H1 (cell line): ENCODE data around the gene NDUFB8. TPM values are rescaled to one million over a fixed set of nuclear protein-coding genes. Genes with fewer than 3 reads are reported as not detected.

Source experiments
- CTCF ChIA-PET: fragments of 300-600 bp; sonication (Branson Sonifier 250); formaldehyde crosslinking; loops from one replicate; lab custom pipeline; 2021; ENCODE audit not compliant: partially characterized antibody; lab: Charles Lee
- POLR2A ChIA-PET: fragments of 300-600 bp; sonication (Branson Sonifier 250); formaldehyde crosslinking; loops from one replicate; lab custom pipeline; 2021; ENCODE audit warnings: inconsistent platforms; ENCODE audit not compliant: partially characterized antibody; lab: Charles Lee
- DNase-seq, 2 experiments: peaks; one replicate each; pipeline versions ENCODE4 v3.0.0 to v3.0.0-alpha.2; 2010 to 2022; ENCODE audit warnings: low spot score in 2 of 2, low read depth in 1 of 2, mixed read lengths in 1 of 2
- FAIRE-seq: peaks from 2 replicates; lab custom pipeline; 2011; peaks lifted over from hg19 to GRCh38; lab: Jason Lieb, UNC
- H2AFZ ChIP-seq: 2 replicates; pipeline ENCODE4 v1.8.1; 2012; ENCODE audit warnings: low read length, inconsistent platforms
- H2AK5ac ChIP-seq: 2 replicates; pipeline ENCODE4 v1.6.1; 2013; ENCODE audit warnings: low read depth, low read length
- H2BK120ac ChIP-seq: replicated peaks from 2 replicates; pipeline ENCODE3; 2013; ENCODE audit warnings: low read depth, low read length, inconsistent platforms
- H2BK12ac ChIP-seq: 2 replicates; pipeline ENCODE4 v1.6.1; 2013; ENCODE audit warnings: low read depth, low read length
- H2BK15ac ChIP-seq: 2 replicates; pipeline ENCODE4 v1.6.1; 2013; ENCODE audit warnings: low read length
- H2BK20ac ChIP-seq: 2 replicates; pipeline ENCODE4 v1.6.1; 2013; ENCODE audit warnings: low read length
- H2BK5ac ChIP-seq: 2 replicates; pipeline ENCODE4 v1.6.1; 2013; ENCODE audit warnings: low read depth, low read length
- H3K14ac ChIP-seq: 2 replicates; pipeline ENCODE4 v1.6.1; 2013; ENCODE audit warnings: inconsistent platforms; ENCODE audit not compliant: insufficient read length
- H3K18ac ChIP-seq: 2 replicates; pipeline ENCODE4 v1.6.1; 2013; ENCODE audit warnings: low read length; ENCODE audit errors: extremely low read depth
- H3K23ac ChIP-seq: 2 replicates; pipeline ENCODE4 v1.6.1; 2013; ENCODE audit warnings: inconsistent platforms; ENCODE audit not compliant: insufficient read length
- H3K23me2 ChIP-seq: 2 replicates; pipeline ENCODE4 v1.6.1; 2013; ENCODE audit warnings: low read depth, low read length
- H3K27ac ChIP-seq: 2 replicates; pipeline ENCODE4 v1.6.1; 2011; ENCODE audit warnings: low read depth, low read length, inconsistent platforms
- H3K27me3 ChIP-seq, 4 experiments: replicated peaks in 1 of 4; 1 replicate in 1 of 4; 2 replicates in 3 of 4; pipeline versions ENCODE4 v1.6.1 to v1.8.1; 2011 to 2013; ENCODE audit warnings: low read length in 3 of 4, mild to moderate bottlenecking in 3 of 4, inconsistent platforms in 2 of 4, mixed read lengths in 2 of 4, moderate library complexity in 1 of 4; ENCODE audit not compliant: control insufficient read depth in 3 of 4, insufficient read depth in 3 of 4; ENCODE audit errors: extremely low read depth in 1 of 4
- H3K36me3 ChIP-seq, 4 experiments: 2 replicates each; pipeline versions ENCODE4 v1.6.1 to v1.8.1; 2011 to 2013; ENCODE audit warnings: mild to moderate bottlenecking in 4 of 4, low read length in 3 of 4, moderate library complexity in 2 of 4, control low read depth in 1 of 4, inconsistent platforms in 1 of 4; ENCODE audit not compliant: insufficient read depth in 4 of 4, control insufficient read depth in 2 of 4
- H3K4ac ChIP-seq: replicated peaks from 2 replicates; pipeline ENCODE3; 2013; ENCODE audit warnings: low read length, low read depth, mixed read lengths, inconsistent platforms; ENCODE audit not compliant: insufficient read length
- H3K4me1 ChIP-seq, 4 experiments: replicated peaks in 1 of 4; 1 replicate in 1 of 4; 2 replicates in 3 of 4; pipeline versions ENCODE4 v1.6.1 to v1.8.1; 2011 to 2013; ENCODE audit warnings: low read length in 3 of 4, inconsistent platforms in 2 of 4, mixed read lengths in 1 of 4; ENCODE audit not compliant: insufficient read depth in 4 of 4, control insufficient read depth in 3 of 4
- H3K4me2 ChIP-seq, 2 experiments: 2 replicates each; pipeline versions ENCODE4 v1.6.1 to v1.8.1; 2011 to 2013; ENCODE audit warnings: low read depth in 2 of 2, low read length in 2 of 2, control low read depth in 1 of 2, inconsistent platforms in 1 of 2, mild to moderate bottlenecking in 1 of 2; ENCODE audit not compliant: insufficient read depth in 1 of 2
- H3K4me3 ChIP-seq, 4 experiments: fragments of 200-600, 300-600 bp in 1 of 4; sonication (generic), shearing (Covaris generic), sonication (Bioruptor Twin) in 1 of 4; 2 replicates each; pipeline versions ENCODE4 v1.5.1 to v1.8.1; 2011 to 2016; ENCODE audit warnings: low read length in 4 of 4, low read depth in 3 of 4, control low read depth in 2 of 4, inconsistent platforms in 2 of 4, mild to moderate bottlenecking in 2 of 4, mixed read lengths in 1 of 4, moderate library complexity in 1 of 4; ENCODE audit not compliant: insufficient read depth in 2 of 4; ENCODE audit errors: extremely low read depth in 1 of 4
- H3K56ac ChIP-seq: replicated peaks from 2 replicates; pipeline ENCODE3; 2013; ENCODE audit warnings: low read depth, mild to moderate bottlenecking, mixed read lengths, low read length, inconsistent platforms; ENCODE audit not compliant: insufficient read length
- H3K79me1 ChIP-seq: 2 replicates; pipeline ENCODE4 v1.6.1; 2013; ENCODE audit warnings: low read depth, low read length, control low read depth
- H3K79me2 ChIP-seq, 2 experiments: 2 replicates each; pipeline versions ENCODE4 v1.6.1 to v1.8.1; 2012 to 2013; ENCODE audit warnings: low read length in 2 of 2, mild to moderate bottlenecking in 2 of 2, inconsistent platforms in 1 of 2; ENCODE audit not compliant: insufficient read depth in 2 of 2, control insufficient read depth in 1 of 2
- H3K9ac ChIP-seq, 4 experiments: replicated peaks in 1 of 4; 1 replicate in 1 of 4; 2 replicates in 3 of 4; pipeline versions ENCODE4 v1.6.1 to v1.8.1; 2011 to 2013; ENCODE audit warnings: low read depth in 3 of 4, low read length in 3 of 4, control low read depth in 2 of 4, mild to moderate bottlenecking in 2 of 4, moderate library complexity in 2 of 4, inconsistent platforms in 1 of 4; ENCODE audit errors: extremely low read depth in 1 of 4
- H3K9me3 ChIP-seq, 2 experiments: 2 replicates each; pipeline versions ENCODE4 v1.6.1 to v1.8.1; 2012 to 2013; ENCODE audit warnings: mild to moderate bottlenecking in 2 of 2, moderate library complexity in 2 of 2, control low read depth in 1 of 2, inconsistent platforms in 1 of 2, low read depth in 1 of 2, low read length in 1 of 2, mixed read lengths in 1 of 2; ENCODE audit not compliant: insufficient read depth in 2 of 2
- H4K20me1 ChIP-seq, 2 experiments: replicated peaks in 1 of 2; 2 replicates each; pipeline versions ENCODE3 to v1.8.1; 2011 to 2013; ENCODE audit warnings: inconsistent platforms in 2 of 2, low read length in 2 of 2, mild to moderate bottlenecking in 1 of 2; ENCODE audit not compliant: insufficient read depth in 2 of 2, control insufficient read depth in 1 of 2
- H4K5ac ChIP-seq: 2 replicates; pipeline ENCODE4 v1.6.1; 2013; ENCODE audit warnings: low read length, low read depth, mixed read lengths, inconsistent platforms; ENCODE audit not compliant: insufficient read length
- H4K8ac ChIP-seq: 2 replicates; pipeline ENCODE4 v1.8.0; 2013; ENCODE audit warnings: mild to moderate bottlenecking, moderate library complexity, low read length, inconsistent platforms; ENCODE audit not compliant: insufficient read depth; ENCODE audit errors: extremely low read depth
- H4K91ac ChIP-seq: replicated peaks from 2 replicates; pipeline ENCODE3; 2013; ENCODE audit warnings: low read length, mixed read lengths, inconsistent platforms; ENCODE audit not compliant: insufficient read length
- ATF2 ChIP-seq: IDR thresholded peaks from 2 replicates; pipeline ENCODE4 v1.6.1; 2012; ENCODE audit warnings: low read length, inconsistent platforms
- BACH1 ChIP-seq: IDR thresholded peaks from 2 replicates; pipeline ENCODE4 v1.6.1; 2012; ENCODE audit warnings: low read length, improper control_type of control experiment
- CEBPB ChIP-seq: IDR thresholded peaks from 2 replicates; pipeline ENCODE4 v1.6.1; 2012; ENCODE audit warnings: low read depth, low read length
- HDAC2 ChIP-seq, 2 experiments: fragments of 300-600 bp in 1 of 2; sonication (generic) in 1 of 2; IDR thresholded peaks; 2 replicates each; pipeline ENCODE4 v1.6.1; 2011 to 2012; ENCODE audit warnings: low read depth in 2 of 2, low read length in 2 of 2, mild to moderate bottlenecking in 2 of 2, moderate library complexity in 2 of 2, borderline replicate concordance in 1 of 2, inconsistent platforms in 1 of 2
- PHF8 ChIP-seq: fragments of 200-600 bp; sonication (generic); conservative IDR thresholded peaks from 2 replicates; pipeline ENCODE4 v1.7.1; 2012; ENCODE audit warnings: low read depth, mild to moderate bottlenecking, inconsistent platforms, low read length, moderate library complexity
- POLR2A ChIP-seq, 2 experiments: IDR thresholded peaks; 1 replicate in 1 of 2; 2 replicates in 1 of 2; pipeline ENCODE4 v1.6.1; 2011; ENCODE audit warnings: low read depth in 2 of 2, low read length in 2 of 2, mild to moderate bottlenecking in 2 of 2; ENCODE audit errors: control extremely low read depth in 1 of 2
- POU5F1 ChIP-seq: IDR thresholded peaks from 2 replicates; pipeline ENCODE4 v1.6.1; 2011; ENCODE audit warnings: low read depth, mild to moderate bottlenecking, low read length, moderate library complexity
- RAD21 ChIP-seq, 2 experiments: IDR thresholded peaks in 1 of 2; conservative IDR thresholded peaks in 1 of 2; 2 replicates each; pipeline ENCODE4 v1.6.1; 2011; ENCODE audit warnings: low read depth in 2 of 2, low read length in 2 of 2, improper control_type of control experiment in 1 of 2, inconsistent platforms in 1 of 2, mild to moderate bottlenecking in 1 of 2, moderate library complexity in 1 of 2
- RNF2 ChIP-seq: fragments of 200-900, 300-1000 bp; sonication (generic); IDR thresholded peaks from 2 replicates; pipeline ENCODE4 v1.7.1; 2016; ENCODE audit warnings: borderline replicate concordance, low read depth, mild to moderate bottlenecking, antibody characterized with exemption, low read length; ENCODE audit not compliant: poor library complexity, severe bottlenecking; ENCODE audit errors: missing control alignments
- whole genome bisulfite sequencing, 2 experiments: shearing (Covaris generic) in 1 of 2; methylation state at CpG; one replicate each; pipeline versions ENCODE4 v1.1.6 to v1.1.7; 2013 to 2015; ENCODE audit warnings: low lambda C conversion rate in 2 of 2, mixed read lengths in 2 of 2, inconsistent platforms in 1 of 2, low coverage in 1 of 2, missing lambda C conversion rate in 1 of 2; ENCODE audit not compliant: insufficient replicate concordance in 2 of 2, insufficient coverage in 1 of 2, insufficient read length in 1 of 2; ENCODE audit errors: extremely low coverage in 1 of 2, missing lambda C conversion rate in 1 of 2; 5-methylcytosine and 5-hydroxymethylcytosine counted together
- polyA plus RNA-seq, 7 experiments: library from polyadenylated mRNA; depleted of rRNA in 3 of 7; stranded (reverse) in 5 of 7; unstranded in 2 of 7; fragments of >200 nt in 5 of 7; fragments of 200-250 nt in 2 of 7; gene quantifications; 1 replicate in 5 of 7; 2 replicates in 1 of 7; 4 replicates in 1 of 7; pipeline versions ENCODE4 v1.2.1 to v1.2.3, GENCODE V29; 2011 to 2013; ENCODE audit warnings: missing spikeins in 2 of 7, mixed read lengths in 2 of 7
- total RNA-seq: library from RNA; stranded (reverse); fragmentation: NEBNext Ultra II Directional; extraction: Animal tissue kit (Norgen Biotek cat#: 25700); gene quantifications from 2 replicates; pipeline ENCODE4 v1.2.1, GENCODE V29; 2021

The NDUFB8 gene
- total and polyA plus RNA-seq, 2 of the 8 experiments (the other 6 are each of a cell fraction or from before 2014, with no cell fraction given), result 175 to 455 TPM

- no peaks in the 10 kb centered on the region for H3K9me3 ChIP-seq
- H3K4ac ChIP-seq, result no peak overlapping the region
- no peak overlapping the region for H4K91ac ChIP-seq
- no peak overlapping the region for H3K56ac ChIP-seq
- H2BK5ac ChIP-seq, result no peak overlapping the region
- no peak for DNase-seq
- H3K27ac ChIP-seq, result no peak overlapping the region
- ChIA-PET POLR2A (interaction anchor here (0.6 kb wide), 1 partner anchor 86 kb away, joined by 3 read pairs; no protein-coding TSS in a partner anchor), CTCF (interaction anchor here (0.6 to 13.4 kb wide), 16 partner anchors 9 to 378 kb away, joined by 3 to 190 read pairs (median 5); partner anchors contain the start of gene SEC31B)
- no peak overlapping the region for H3K4me3 ChIP-seq
- H4K8ac ChIP-seq, result no peak overlapping the region
- no peaks in the 10 kb centered on the region for H3K79me2 ChIP-seq
- H3K23me2 ChIP-seq, result no peaks in the 10 kb centered on the region
- no peak overlapping the region for H2BK12ac ChIP-seq
- no peak overlapping the region for H3K4me2 ChIP-seq
- peaks cover 0 to 5% of the 10 kb centered on the region in 2 experiments for H4K20me1 ChIP-seq
- no peak overlapping the region for H2BK20ac ChIP-seq
- no peaks in the 10 kb centered on the region for H3K79me1 ChIP-seq
- TF ChIP-seq RAD21 (IDR thresholded peaks at IDR 0.05 in 1 of 2, conservative IDR thresholded peaks at IDR 0.05 in 1 of 2; ENCODE audit: low read depth in 2 of 2, low read length in 2 of 2) (no peak), BACH1 (no peak), ATF2 (no peak), HDAC2 (IDR thresholded peaks at IDR 0.05; ENCODE audit: borderline replicate concordance in 1 of 2, low read depth in 2 of 2, low read length in 2 of 2) (no peak), PHF8 (no peak), CEBPB (no peak), POLR2A (IDR thresholded peaks at IDR 0.05; ENCODE audit: control extremely low read depth in 1 of 2, low read depth in 2 of 2, low read length in 2 of 2) (no peak), POU5F1 (no peak), RNF2 (no peak)
- H3K27me3 ChIP-seq, result peaks cover 0 to 11% (median 4%) of the 10 kb centered on the region in 4 experiments; a peak in 3 of 7 replicates
- no peak overlapping the region for H3K23ac ChIP-seq
- H3K36me3 ChIP-seq, result no peaks in the 10 kb centered on the region
- H2AK5ac ChIP-seq, result no peak overlapping the region
- no peak overlapping the region for H3K9ac ChIP-seq
- H3K4me1 ChIP-seq, result no peaks in the 10 kb centered on the region; a peak in 1 of 7 replicates
- H2BK15ac ChIP-seq, result no peak overlapping the region
- H2AFZ ChIP-seq, result no peak overlapping the region
- FAIRE-seq, result no peak
- H3K14ac ChIP-seq, result no peak overlapping the region
- WGBS, 2 experiments, result 76% methylated on average over 7 of the region's 7 CpGs; no CpG with 5 or more reads in 1 of the 2 experiments
- no peak overlapping the region for H4K5ac ChIP-seq
- H3K18ac ChIP-seq, result no peak overlapping the region
- H2BK120ac ChIP-seq, result no peak overlapping the region
Measured at GRCh38 chr10:100510533-100511308, 18.9 kb downstream of the NDUFB8 start.
